Fibroblast of peridontal ligament (primary cell): ENCODE data around the gene PAWR.
"Not testable (repeated sequence)": the region's sequence is repeated elsewhere in the genome, so short reads cannot be mapped to it uniquely, and the experiment has no call there.

Experiments used
- DNase-seq: peaks from one replicate; pipeline ENCODE4 v3.0.0-alpha.2; 2010; ENCODE audit errors: extremely low read depth

Gene PAWR

DNA sequence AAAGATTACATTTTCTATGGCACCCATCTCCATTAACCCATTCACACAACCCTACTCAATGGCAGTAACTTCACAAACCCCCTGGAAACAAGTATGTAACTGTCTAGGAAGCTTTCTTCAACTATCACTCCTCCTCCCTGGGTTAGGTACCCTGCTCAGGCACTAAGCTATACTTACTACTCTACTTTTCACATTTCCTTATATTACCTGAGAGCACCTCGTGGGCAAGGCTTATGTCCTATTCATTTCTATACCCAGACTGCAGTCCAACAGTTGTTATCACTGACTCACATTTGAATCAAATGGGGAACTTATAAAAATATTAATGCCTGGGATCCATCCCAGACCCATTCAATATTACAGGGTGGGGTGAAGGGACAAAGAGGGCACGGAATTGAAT is 4.6 kb downstream of the PAWR start:
- no peak for DNase-seq

DNA sequence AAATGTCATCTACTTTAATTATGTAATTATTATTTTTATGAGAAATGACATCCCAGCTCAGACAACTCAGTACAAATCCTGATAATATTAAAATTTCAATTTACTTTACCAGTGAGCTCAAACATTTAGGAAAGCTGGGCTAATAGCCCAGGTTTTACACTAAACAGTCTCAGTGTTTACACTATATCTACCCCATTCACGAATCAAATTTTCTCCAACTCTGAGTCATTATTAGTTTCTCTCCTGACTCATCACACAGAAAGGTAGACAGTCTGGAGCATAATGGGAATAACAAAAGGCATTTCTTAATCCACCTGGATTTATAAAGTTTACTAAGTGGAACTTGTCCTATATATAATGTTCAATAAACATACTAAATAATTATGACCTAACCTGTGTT is 5.7 kb downstream of the PAWR start:
- peak; percentile 35 for DNase-seq

DNA sequence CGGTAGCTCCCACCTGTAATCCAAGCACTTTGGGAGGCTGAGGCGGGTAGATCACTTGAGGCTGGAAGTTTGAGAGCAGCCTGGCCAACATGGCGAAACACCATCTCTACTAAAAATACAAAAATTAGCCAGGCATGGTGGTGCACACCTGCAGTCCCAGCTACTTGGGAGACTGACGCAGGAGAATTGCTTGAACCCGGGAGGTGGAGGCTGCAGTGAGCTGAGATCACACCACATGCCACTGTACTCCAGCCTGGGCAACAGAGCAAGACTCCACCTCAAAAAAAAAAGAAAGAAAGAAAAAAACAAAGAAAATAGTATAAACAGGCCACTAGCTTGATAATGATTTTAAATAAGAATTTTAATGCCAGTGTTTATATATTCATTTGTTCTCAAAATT is 6.4 kb downstream of the PAWR start:
- not testable (repeated sequence) for DNase-seq

DNA sequence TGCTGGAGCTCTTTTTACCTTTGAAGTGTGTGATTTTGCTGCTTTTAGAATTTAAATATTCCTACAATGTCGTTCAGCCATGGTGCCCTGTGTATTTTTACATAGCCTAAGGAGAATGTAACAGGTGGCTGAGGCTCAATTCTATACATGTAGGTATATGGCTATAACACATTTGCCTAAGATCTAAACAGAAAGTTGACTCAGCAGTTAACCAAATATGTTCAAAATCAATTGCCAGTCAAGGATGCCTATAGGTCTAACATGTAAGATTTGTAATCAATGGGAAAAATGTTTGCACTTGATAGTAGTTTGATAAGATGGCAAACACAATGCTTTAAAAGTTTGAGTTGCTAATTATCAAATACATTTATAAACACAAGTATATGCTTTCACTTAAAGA is 8.2 kb downstream of the PAWR start:
- DNase-seq: no peak

DNA sequence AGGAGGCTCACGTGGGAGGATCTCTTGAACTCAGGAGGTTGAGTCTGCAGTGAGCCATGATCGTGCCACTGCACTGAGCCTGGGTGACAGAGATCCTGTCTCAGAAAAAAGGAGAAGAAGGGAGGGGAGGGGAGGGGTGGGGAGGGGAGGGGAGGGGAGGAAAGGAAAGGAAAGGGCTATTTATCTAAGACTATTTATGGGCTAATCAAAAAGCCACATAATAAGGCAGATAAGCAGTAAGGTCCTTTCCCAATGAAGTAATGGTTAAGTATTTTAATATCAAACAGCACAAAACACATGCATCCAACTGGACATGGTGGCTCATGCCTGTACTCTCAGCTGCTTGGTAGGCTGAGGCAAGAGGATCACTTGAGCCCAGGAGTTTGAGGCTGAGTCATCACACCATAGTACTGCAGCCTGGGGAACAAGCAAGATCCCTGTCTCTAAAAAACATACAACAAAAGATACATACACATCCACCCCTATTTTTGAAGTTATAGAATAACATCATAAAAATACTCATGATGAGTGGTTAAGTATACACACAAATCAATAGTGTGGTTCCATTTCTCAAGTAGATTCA is 9.7 kb downstream of the PAWR start:
- DNase-seq: peak; percentile 56

DNA sequence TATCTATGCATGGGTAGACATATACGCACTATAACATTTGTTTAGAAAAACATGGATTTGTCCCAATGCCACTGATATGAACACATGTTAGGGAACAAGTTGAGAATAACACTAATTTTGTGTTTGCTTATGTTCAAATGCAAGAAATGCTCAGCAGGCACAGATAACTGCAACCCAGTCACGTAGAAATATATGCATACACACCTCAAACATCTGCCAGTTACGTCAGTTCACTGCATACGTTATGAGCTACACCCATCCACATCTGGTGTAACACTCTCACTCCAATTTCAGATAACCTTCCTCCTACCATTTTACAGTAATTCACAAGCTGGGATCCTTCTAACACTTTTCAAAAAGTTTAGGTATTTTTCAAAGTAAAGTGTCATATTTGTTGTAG is 10.7 kb downstream of the PAWR start:
- no peak for DNase-seq

DNA sequence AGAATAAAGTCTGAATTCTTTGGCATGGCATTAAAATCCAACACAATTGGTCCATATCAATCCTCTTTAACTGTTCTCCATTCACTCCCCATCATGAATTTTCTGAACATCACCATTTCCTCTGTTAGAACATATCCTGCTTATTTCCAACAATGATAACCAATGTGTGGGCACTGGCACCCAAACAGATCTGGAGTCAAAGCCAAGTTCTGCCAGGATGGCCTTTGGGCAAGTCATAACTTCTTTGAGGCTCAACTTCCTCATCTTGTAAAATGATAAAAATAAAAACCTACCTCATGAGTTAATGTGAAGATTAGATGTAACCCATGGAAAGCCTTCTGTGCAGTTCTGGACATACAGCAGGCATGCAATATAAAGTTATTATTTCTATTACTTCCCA is 12.5 kb downstream of the PAWR start:
- DNase-seq: no peak

DNA sequence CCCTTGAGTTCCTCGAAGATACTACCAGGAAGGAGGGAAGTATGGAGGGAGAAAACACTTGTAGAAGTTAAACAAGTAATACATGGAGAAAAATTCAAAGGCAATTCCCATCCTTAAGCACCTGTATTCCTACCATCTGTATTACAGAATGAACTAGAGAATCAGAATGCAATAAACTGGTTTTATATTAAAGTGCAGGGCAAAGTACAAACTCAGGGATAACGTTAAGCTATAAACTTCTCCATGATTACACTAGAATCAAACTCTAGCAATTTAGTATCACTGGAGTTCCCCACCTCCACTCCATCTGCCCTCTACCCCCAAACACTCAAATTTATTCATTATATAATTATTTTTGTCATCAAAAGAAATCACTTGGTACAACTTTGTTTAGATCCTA is 13.1 kb downstream of the PAWR start:
- no peak for DNase-seq

DNA sequence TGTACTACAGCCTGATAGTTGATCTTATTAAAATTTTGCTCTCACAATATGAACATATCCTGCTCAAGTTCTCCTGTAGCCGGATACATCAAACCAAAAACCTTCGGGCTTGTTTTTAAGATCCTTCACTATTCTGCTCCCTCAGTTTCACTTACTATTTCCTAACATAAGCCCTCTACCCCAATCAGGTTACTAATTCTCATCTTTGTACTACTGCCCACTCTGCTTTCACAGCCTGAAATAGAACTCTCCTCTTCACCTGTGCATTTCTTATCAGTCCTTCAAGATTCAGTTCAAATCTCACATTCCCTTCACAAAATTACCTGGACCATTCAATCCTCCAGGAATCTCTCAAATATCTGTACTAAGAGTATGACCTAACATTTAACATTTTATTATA is 14.2 kb downstream of the PAWR start:
- DNase-seq: no peak

DNA sequence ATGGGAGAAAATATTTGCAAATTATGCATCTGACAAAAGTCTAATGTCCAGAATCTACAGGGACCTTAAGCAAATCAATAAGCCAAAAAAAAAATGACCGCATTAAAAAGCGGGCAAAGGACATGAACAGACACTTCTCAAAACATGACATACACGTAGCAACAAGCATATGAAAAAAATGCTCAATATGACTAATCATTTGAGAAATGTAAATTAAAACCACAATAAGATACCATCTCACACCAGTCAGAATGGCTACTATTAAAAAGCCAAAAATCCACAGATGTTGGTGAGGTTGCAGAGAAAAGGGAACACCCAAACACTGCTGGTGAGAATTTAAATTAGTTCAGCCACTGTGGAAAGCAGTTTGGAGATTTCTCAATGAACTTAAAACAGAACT is 16.1 kb downstream of the PAWR start:
- DNase-seq: peak; percentile 72

DNA sequence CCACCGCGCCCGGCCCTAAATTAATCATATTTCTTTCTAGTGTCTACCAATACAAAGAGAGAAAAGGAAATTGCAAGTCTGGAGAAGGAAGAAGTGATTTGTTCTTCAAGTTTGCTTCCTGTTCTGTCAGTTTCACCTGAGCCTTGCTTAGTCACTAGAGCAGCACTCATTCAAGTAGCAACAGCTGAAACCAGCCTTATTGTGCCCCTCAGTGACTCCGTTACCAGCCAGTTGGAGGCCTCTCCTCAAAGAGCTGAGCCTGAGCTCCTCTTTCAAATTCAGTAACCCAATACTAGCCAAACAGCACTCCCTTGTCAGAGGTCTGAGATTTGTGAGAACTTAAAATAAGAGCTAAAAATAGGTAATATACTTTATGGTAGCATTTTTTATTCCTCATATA is 17.4 kb downstream of the PAWR start:
- no peak for DNase-seq

DNA sequence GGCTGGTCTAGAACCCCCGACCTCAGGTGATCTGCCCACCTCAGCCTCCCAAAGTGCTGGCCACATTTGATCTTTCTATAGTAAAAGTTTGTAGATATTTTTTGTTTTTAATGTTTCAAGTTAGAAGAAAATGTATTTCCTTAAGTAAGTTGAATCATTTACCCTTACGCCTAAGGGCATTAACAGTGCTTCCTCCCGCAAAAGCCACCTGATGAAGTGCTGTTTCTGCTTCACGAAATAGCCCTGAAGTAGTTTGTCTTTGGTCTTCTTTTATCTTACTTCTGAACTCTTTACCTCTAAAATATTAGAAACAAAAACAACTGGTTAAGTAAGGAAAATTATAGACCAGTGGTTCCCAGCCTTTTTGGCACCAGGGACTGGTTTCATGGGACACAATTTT is 22.7 kb downstream of the PAWR start:
- DNase-seq: no peak

DNA sequence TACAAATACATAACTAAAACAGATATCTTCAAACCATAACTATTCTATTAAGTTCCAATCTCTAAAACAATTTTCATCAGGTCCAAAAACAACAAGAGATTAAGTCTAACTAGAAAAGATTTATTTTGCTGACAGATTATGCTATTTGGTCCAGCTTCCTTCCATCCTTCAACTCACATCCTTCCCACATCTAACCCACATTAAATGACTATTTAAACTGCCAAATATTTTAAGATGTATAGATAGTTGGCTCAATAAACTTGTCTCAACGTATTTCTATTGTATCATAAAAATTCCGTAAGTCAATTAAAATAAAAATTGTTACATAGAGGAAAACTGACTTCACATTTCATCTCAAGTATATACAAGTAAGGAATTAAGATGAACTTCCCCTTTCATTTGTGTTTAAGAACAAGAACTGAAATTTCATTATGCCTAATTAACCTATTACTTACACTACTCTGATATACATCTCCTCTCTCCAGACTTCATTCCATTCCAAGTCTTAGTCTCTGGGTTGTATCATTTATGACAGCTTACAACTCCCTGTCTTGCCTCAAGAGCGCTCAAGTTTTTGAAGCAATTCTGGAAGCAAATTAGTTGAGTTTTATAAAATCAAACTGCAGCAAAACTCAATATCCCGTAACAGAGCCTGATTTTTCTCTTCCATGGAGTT is 25.4 kb downstream of the PAWR start:
- DNase-seq: no peak

DNA sequence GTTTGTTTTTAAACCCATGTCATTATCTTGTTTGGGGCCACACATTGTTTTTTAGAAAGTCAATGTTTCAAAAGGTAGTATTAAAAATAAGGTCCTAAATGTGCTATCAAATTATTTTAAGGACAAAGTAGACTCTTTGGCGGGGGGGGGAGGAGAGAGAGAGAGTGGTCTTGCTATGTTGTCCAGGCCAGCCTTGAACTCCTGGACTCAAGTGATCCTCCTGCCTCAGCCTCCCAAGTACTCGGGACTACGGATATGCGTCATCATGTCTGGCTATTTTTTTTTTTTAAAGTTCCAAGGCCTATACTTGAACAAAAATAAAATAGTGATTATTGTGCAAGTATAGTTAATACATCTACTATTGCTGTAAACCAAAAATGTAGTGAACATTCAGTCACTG is 26.2 kb downstream of the PAWR start:
- no peak for DNase-seq

DNA sequence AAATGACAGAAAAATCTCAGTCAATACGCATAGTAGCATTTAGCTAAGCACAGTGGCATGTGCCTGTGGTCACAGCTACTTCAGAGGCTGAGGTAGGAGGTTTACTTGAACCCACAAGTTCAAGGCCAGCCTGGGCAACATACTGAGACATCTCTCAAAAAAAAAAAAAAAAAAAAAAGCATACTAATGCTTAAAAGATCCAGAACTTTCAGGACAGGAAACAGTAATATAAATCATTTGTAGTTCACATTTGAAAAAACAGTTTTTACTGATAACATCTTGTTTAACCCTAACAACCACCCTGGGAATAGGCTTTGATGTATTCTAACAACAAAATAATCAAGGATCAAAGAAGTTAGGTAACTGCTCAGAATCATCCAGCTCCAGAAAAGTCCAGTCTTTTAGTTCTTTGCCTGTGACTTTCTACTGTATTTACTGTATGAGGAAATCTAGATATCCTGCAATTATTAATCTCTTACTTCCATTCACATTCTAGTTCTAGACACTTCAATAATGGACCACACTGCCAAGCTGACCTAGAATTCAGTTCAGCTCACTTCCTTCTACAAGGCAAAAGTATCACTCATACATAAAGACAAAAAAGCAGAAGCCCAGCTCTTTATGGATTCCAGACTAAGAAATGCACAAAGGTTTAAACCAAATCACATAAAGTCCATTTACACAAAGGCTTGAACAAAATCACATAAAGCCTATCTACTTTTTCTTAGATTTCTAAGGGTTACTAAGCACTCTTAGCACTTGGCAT is 28.5 kb downstream of the PAWR start:
- no peak for DNase-seq

DNA sequence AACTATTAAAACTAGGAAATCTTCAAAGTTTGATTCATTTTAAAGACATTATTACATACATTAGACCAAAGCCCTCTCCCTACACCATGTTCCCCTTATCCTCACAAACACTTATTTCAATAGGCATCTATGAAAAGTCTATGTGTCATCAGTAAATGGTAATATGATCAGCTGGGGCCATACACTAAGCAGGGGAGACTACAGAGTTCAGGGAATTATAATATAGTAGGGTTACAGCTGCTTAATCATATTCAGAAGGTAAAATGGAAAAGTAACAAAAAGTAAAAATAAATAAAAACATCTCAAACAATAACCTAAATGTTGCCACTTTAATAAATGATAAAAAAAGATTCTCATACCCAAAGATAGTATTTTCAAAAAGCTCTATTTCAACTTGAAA is 29.1 kb downstream of the PAWR start:
- DNase-seq: no peak

DNA sequence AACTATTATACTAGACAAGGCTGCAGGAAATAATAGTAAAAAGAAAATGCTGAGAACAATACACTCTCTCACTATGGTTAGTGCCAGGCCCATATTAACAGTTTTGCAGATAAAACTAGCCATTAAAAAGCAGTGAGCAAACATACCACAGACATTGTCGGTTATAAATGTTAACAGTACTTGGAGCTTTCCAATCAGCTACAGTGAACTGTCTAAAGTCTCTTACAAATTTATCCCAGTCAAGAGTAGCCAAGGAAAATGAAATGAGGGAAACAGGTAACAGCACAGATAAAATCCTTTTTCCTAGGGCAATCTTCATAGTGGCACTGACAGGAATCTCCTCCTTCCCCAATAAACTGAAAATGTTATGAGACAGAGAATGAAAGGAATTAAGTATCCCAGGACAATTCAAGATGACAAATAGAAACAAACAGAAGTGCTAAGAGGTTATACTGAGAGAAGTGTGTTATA is 30.8 kb downstream of the PAWR start:
- DNase-seq: no peak

DNA sequence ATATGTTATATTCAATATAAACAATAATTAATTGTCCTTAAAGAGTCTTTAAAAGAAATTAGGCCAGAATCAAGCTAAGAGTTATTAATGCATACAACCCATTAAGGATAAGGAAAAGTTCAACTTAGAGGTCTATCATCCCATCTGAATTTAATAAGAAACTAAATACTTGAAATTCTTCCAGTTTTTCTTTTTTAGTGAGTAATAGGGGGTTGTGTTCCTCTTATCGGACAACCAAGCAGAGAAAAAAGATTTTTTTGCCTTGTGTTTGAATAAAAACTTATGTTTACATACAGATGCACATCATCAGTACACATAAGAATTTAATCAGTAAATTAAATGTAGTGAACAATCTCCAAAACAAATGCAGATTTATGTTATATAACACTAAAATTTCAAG is 32.5 kb downstream of the PAWR start:
- DNase-seq: peak; percentile 64

DNA sequence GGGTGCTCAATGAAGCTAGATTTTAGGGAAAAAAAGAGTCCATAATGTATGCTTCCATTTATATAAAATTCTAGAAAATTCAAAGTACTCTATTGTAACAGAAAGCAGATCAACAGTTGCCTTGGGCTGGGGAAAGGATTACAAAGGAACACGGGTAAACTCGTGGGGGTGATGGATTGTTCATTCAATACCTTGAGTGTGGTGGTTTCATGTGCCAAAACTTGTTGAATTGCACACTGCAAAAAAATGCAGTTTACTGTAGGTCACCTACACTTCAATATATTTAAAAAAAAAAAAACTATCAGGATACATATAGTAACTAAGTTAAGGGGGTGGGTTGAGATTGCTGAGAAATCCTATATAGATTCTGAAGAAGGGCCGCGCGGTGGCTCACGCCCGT is 33.6 kb downstream of the PAWR start:
- DNase-seq: no peak

DNA sequence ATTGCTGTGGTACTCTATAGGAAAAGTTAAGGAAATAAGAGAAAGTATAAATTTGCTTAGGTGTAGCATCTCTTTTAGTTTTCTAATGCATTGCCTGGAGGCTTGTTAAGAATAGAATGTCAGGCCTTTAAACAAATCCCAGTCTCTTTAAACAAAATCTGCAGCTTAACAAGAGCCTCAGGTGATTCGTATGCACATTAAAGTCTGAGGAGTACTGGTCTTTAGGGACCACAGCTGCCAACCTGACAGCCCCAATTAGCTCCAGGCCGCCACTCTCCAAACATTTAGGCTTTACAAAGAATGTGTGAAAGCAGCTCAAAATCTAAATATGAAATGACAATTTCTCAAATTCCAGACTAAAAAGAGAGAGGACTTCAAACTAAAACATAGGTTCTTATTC is 35.7 kb downstream of the PAWR start:
- DNase-seq: no peak

DNA sequence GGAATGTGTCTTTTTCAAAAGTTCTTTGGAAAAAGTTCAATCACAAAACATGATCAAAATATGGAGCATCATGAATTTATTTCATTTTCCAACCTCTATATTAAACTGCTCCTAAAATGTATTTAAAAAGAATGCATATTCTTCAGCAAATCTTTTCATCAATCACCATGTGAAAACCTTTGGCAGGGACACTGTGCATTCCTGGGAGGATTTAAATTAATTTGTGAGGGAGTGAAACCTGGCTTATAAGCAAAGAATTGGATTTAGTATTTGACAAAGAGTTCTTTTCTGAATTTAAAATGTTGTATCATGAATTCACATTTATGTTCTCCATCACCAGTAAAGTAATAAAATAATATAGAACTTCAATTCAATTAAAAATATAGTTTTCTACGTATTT is 38.2 kb downstream of the PAWR start:
- no peak for DNase-seq

DNA sequence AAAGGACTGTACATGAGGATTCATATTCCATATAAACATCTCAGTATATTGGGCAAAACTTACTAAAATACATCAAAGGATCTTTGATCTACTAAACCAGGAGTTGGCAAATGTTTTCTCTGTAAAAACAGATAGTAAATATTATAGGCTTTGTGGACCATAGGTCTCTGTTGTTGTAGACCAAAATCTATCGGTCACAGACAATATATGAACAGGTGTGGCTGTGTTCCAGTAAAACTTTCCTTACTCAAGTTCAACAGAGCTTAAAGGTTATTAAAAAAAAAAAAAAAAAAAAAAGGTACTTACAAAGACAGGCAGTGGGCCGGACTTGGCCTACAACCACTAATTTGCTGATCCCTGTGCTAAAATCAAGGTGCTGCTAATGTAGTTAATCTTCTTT is 40.3 kb downstream of the PAWR start:
- no peak for DNase-seq

DNA sequence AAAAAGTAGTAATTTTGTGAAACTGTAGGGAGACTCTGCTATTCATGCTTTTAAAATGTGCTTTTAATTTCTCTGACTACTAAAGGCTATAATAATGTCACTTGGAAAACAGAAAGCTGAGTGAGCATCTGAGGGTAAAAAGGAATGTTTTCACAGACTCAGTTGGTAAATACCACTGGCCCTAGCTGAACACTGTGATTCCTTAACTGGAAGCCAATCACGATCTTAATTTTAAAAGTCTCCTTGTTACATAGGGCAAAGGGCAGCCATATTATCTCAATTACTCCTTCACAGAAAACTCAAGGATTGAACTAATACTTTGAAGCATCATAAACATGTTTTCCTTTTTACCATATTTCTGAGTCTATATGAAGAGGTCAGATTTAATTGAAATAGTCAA is 41.9 kb downstream of the PAWR start:
- DNase-seq: peak; percentile 47
